Ecto neural progenitor cell (in vitro differentiated cells): Measurements from ENCODE around the gene ERG.

Experiments used
- DNase-seq: peaks from one replicate; pipeline ENCODE4 v3.0.0-alpha.2; 2018; ENCODE audit warnings: low spot score

ERG gene

DNA sequence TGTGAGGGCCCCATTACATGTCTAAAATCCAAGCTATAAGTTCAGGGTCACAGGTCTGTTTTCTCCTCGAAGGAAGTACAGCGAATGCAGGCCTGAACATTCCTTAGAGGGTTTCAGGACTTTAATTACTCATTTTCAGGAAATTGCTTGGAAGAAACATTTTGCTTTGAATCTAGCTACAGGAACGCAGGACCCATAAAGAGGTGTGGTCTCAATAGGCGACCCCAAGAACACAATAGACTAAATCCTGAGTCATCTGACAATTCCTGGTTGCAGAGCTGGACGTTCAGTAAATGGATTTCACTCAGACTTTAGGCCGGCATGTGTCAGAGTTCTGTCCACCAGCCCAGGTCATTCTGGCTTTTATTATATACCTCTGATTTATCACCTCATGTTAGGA, 1.0 kb upstream of the ERG start:
- no peak for DNase-seq

DNA sequence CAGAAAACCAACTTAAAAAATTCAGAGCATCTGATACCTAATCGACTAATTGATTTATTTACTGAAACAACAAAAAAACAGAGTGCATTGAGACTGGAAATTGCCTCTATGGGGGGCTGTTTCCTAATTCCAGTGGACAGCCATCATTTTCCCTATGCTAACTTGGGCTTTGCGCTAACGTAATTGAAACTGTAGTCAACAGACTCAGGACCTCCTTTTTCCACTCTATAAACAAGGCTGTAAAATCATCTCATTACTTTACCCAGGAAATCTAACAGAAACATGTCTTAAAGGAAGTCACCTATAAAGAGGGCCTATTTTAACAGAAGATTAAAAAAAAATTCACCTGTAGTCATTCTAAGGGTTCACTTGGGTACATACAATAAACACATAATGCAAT, 2.1 kb downstream of the ERG start:
- DNase-seq: no peak

DNA sequence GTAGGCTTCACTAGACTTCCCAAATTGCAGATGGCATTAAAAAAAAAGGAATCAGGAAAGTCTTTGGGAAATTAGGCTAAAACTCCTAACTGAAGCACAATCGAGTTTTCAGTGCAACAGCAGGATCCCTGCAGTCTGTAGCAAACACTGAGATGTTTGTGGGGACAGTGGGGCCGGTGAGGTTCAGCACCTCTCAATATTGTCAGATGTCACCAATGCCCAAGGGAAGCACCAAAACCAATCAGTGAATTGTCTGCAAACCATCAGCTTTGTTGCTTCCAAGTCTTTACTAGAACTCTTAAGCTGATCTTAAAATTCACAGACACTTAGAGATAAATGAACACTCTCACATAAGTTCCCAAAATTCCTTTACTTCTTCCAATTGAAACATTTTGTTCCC, 2.6 kb downstream of the ERG start:
- no peak for DNase-seq

DNA sequence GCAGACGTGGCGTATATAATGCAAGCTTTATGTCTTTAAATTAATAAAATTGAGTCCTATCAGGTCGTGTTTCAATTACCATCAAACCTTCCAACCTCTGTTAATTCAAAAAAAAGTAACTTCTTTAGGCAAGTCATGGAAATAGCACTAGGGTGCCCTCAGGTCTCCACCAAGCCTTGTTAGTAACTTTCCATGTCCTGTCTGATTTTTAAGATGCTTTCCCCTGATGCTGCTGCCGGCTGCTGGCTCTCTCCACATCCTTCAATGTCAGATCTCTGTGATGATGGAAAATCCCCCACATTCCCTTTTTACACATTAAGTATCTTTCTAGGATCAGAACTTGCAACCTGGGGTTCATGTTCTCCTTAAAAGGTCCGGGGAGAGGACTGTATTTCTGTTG, 3.0 kb downstream of the ERG start:
- DNase-seq: no peak

DNA sequence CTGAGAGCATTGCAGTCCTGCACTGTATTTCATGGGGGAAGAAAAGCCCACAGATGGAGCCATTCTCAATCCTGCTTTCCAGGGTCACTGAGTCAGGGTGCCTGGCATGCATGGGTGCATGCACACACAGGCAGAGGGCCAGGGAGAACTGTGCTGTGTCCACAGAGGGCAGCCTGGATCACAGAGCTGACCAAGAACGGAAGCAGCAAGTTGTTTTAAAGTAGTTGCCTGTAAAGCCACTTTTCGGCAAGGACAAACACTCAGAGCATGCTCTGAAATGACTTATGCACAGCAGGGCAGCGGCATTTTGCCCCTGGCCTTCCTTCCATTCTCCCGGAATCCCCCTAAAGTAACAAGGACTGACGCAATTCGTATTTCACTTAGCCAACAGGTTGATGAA, 3.6 kb downstream of the ERG start:
- no peak for DNase-seq

DNA sequence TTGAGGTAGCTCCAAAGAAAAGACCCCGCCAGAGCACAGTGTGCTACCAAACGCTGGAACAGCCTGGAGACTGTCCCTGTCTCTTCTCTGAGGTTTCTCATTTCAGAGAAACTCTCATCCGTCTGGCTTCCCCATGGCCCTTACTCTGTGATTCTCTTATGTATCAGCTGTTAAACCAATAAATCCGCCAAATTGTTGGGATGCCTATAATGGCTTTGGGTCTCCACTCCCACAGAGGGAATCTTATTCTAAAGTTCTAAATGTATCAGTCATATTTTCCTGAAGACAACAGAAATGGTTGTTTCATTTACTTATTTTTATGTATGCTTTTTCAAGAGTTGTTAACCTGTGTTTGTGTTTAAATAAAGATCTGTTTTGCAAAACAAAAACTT, 4.0 kb downstream of the ERG start:
- DNase-seq: no peak

DNA sequence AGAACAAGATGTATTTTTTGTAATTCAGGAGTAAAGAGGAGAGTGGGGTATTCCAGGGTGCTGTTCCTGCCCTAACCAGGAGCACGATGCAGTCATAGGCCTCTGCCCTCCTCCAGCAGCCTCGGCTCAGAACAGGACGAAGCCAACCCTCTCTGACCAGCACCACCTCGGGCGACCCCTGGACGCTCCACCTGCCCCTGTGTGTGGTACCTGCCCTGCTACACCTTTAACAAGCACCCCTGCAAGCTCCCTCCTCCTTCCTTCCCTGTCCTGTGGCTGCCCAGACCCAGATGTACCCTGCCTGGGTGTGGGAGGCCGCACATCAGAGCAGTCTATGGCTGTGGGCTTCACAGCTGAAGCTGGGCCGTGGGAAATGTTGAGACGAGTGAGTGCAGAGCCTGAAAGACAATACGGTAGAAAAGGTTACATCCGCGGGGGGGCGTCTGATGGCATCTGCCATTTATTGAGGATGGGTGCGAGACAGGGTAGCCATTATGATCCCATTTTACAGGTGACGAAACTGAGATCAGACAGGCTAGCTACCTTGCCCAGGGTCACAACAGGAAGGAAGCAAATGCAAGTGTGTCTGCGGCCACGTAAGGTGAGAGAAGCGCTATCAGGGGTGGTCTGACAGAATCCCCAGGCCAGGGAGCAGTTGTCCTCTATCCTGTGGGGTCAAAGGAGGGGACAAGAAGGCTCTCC, 4.6 kb downstream of the ERG start:
- DNase-seq: no peak

DNA sequence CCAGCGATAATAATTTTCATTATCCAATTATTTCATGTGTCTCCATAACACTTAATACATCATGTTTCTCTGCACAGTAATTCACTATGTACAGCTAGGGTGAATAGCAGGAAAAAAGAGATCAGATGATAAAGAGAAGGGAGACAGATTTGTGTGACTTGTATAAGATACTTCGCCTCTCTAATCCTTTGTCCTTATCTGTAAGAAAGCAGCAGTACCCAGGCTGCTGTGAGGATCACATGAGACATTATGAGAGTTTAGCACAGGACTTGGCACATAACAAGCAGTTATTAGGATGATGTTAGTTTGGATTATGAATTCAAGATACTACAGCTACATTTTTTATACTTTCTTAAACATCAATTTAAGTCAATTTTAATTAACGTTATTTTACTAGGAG, 6.3 kb downstream of the ERG start:
- DNase-seq: no peak

DNA sequence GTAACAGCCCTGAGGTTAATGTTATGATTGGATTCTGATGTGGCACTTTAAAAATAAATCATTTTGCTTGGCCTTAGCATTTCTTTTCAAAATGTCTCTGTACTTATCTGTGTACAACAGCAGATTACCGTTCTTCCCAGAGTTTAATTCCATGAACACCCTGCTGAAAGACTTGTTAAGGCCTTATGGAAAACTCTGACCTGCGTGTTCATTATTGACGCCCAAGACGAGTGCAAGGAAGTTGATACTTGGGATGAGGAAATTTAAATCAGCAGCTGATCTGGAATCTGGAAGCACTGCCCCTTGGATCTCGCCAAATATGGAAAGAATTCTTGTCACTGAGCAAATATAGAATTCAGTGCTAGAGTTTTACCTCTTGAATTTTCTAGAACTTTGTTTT, 6.7 kb downstream of the ERG start:
- DNase-seq: no peak

DNA sequence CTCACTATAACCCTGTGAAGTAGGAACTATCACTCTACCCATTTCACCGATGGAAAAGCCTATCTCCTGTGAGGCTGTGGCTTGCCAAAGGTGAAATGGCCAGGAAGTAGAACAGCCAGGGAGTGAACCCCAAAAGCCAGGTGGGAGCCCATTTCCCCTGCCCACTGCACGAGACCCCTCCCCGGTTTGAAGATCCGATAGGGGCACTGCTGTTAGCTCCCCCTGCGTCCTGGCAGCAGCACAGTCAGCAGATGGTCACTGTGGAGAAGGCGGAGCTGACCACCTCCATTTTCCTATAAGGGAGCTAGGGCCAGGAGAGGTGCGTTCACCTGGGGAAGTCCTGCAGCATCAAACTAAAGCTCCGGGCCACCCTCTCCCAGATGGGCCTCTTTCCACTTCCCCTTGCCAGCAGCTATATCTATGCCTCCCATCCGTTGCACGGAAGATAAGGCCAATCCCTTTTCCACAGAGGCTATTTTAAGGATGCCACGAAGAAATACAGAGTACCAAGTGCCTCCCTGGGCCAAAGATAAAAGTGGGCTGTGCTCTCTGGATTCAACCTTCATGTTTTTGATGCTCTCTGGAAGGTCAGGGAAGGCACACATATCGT, 7.8 kb downstream of the ERG start:
- no peak for DNase-seq

DNA sequence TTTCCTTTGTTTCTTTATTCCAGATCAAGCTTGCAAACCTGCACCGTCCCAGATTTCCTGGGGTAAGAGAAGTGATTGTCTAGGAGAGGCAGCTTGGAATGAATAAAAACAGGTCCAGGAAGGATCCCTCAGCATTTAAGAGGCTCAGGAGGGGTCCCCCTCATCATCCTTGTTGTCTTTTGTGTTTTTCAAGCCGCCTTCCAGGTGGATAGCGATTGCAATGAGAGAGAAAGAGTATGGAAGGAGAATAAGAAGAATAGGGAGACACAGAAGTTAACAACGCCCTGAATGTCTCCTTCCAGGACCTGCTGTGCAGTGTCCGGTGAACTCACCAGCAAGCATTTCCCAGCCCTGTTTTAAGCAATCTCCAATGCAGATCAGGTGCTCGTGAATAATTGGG, 8.5 kb downstream of the ERG start:
- DNase-seq: no peak

DNA sequence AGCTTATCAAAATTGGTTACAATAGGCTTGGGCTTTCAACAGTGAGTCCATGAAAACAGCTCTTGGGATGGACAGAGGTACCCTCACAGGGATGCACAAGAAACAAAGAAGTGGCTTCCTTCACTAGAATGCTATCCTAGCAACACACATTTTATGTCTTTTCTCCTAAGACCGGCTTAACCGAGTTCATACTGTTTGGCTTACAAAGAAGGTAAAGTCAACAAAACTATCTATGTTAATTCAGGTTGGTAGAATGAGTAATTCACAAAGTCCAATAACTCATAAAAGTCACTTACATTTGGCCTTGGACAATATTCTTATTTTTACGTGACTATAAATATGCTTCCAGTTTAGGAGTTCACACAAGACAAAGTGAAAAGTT, 9.0 kb downstream of the ERG start:
- DNase-seq: no peak

DNA sequence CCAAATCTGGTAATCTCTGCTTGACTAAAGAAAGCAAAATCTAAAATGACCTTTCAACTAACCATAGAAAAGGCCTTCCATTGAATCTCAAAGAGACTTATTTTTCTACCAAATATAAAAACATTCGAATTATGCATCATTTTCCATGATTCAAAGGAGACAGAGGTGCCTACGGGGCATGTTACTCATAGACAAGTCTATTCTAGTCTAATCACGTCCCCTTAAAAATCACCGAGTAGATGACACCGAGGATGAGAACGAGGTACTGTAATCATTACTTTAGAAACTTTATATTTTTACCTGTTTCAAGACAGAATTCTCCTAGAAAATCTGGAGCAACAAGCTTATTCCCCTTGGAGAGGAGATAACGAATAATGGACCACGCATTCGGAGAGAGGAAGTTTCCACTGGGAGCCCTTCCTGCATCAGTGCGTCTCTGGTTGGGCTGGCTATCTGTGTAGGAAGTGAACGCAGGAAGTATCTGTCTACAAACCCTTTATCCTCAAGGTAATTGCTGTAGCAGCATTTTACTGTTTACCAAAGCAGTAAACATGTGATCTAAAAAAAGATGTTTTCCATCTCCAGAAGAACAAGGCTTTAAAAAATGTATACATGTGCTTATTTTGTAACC, 9.5 kb downstream of the ERG start:
- no peak for DNase-seq

DNA sequence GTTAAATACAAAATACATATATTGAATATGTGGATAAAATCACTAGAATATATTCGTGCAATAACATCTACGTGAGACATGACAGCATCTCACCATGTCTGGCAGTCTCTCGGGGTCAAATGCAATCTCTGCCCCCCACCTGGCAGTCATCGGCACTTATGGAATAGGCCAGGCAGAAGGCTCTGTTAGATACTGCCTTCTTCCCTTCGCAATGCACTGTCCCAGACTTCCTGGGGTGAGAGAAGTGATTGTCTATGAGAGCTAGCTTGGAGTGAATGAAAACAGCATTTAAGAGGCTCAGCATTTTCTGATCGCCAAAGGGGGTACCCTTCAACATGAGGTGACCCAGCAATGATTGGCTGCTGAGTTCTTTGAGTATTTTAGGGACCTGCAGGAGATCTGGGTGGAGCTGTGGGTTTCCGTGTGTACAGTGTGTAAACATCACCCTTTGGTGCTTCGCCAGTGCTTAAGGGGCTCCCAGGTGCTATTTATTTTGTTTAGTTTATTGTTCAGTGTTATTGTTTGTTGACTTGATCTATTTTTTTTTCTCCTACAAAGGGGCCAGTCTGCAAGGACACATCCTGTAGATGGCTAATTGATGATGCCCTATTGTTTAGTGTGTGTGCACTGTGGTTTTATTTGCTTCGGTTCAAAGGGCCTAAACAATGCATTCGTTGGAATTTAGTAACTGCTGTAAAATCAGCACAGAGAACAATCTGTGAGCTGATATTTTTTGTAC, 10.2 kb downstream of the ERG start:
- no peak for DNase-seq

DNA sequence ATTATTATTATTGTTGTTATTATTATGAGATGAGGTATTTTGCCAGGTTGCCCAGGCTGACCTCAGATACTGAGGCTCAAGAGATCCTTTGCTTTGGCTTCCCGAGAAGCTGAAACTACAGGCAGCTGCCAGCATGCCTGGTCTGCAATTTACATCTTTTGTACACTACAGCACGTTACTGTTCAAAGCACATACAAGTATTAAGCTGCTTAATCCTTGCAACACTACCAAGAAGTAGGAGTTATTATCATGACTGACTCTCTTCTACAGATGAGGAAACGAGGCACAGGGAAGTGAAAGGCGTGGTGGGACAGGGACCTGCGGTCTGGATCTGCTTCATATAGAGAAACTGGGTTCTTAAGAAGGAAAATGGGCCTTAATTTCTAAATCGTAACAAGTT, 11.6 kb downstream of the ERG start:
- no peak for DNase-seq

DNA sequence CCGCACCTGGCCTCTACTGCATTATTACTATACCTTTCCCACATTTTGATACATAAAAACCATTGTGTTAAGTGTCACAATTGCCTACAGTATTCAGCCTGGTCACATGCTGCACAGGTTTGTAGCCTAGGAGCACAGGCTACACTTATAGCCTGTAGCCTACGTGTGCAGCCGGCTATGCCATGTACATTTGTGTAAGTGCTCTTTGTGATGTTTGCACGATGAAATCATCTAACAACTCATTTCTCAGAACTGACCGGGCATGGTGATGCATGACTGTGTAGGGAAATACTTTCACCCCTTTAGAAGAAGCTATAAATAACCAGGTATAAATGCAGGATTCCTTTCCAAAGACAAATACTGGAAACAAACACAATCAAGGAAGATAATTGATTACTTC, 12.1 kb downstream of the ERG start:
- DNase-seq: no peak

DNA sequence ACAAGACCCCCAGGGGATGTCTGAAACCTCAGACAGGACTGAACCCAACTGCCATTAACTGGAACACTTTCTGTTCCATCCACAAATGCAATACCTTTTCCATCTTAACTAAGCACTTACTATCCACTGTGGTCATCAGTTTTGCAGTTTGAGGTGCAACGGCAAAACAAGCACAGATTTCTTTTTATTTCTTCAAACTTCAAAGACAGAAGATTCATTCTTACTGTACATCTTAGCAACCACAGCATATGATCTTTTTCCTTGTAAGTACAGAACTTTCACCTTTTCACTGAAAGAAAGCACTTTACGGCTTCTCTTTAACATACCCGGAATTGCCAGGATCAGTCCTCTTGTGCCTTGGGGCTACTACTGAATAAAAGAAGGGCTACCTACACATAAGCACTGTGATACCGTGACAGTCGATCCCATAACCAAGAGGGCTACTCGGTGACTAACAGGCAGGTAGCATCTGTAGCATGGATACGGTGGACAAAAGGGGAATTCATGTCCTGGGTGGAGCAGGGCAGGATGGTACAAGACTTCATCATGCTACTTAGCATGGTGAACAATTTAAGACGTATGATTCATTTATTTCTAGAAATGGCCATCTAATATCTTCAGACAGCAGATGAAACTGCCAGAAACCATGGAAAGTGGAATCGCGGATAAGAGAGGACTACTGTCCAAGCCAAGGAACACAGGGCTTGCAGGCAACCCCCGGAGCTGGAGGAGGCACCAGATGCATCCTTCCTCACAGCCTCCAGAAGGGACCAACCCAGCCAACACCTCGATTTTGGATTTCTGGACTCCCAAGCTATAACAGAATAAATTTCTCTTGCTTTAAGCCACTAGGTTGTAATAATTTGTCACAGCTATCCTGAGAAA, 18.4 kb downstream of the ERG start:
- no peak for DNase-seq

DNA sequence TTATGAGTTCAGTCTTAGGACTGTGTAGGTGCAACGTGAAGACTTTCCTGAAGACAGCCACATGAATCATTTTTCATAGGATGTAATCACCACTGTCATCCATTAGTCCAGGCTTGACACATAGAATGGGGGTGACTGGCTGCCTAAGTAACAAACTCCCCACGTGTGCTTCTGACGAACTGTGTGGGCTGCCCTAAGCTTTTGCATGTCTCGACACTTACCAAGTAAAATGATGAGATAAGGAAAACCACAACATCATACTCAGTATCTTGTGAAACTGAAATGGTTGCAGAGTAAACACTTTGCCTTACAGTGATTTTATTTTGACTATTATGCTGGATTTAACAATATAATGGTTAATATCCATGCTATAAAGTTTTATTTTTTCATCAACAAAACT, 19.5 kb downstream of the ERG start:
- no peak for DNase-seq

DNA sequence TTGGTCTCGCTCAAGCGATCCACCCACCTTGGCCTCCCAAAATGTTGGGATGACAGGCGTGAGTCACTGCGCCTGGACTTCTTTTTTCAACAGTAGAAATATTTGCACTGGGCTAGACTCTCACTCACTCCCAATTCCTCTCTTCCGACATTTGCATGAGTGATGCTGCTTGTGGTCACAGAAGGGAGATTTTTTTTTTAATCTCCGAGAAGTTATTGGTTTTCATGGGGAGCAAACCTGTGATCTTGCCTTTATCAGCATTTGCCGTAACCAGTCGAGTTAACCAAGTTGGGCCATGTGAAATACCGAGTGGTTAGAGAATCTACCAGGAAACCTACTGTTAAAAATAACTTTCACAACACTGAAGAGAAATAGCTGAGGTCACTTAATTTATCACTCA, 21.1 kb downstream of the ERG start:
- no peak for DNase-seq

DNA sequence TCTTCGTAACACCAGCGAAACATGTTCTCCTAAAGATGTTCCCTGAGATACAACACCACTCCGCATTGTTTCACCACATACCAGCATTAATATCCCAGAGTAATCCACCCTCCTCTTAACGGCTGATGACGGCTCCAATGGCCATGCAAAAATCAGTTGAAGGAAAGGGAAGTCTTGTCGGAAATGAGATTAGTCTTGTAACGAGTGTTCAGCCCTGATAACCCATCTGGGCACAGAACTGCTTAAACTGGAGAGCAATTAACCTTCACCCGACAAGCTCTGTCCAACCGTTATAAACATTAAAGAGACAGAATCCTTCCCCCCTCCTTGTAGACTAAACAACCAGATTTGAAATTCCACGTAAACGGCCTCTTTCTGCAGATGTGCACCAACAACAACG, 21.9 kb downstream of the ERG start:
- DNase-seq: no peak

DNA sequence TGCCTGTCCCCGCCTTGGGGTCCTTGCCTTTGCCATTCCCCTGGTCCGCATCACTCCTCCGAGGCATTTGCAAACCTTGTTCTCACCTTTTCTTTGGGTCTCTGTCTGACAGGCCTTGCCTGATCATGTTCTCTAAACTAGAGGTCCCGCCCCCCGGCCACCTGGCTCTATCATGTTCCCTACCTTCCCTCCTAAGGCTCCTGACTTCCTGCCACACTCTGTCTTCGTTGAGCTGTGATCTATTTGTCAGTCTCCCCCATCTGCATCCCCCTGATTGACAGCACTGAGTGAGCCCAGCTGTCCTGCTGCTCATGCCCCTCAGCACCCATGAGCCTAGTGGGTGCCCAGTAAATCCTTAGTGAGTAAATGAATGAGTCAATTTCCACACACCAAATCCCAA, 22.8 kb downstream of the ERG start:
- no peak for DNase-seq

DNA sequence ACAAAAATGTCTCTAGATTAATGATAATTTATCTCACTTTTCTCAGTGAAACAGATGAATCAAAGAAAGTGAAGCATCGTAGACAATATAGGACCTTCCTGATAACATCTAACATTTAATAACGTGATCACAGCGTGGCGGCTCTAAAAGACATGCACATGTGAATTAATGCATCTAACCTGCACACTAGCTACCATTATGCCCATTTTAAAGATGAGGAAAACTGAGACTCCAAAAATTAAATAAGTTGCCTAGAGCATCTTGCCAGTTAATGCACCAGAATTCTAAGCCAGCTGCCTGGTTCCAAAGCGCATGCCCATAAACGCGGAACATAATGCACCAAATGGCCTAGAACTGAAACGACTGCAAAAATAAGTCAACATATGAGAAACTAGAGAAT, 23.5 kb downstream of the ERG start:
- DNase-seq: no peak
